ENCODE data around the gene RER1. TPM values are rescaled to one million over a fixed set of nuclear protein-coding genes. Genes with fewer than 3 reads are reported as not detected.

The RER1 gene
- total RNA-seq, 2 donors from 2014 or later = 38.8 to 47.2 TPM

DNA sequence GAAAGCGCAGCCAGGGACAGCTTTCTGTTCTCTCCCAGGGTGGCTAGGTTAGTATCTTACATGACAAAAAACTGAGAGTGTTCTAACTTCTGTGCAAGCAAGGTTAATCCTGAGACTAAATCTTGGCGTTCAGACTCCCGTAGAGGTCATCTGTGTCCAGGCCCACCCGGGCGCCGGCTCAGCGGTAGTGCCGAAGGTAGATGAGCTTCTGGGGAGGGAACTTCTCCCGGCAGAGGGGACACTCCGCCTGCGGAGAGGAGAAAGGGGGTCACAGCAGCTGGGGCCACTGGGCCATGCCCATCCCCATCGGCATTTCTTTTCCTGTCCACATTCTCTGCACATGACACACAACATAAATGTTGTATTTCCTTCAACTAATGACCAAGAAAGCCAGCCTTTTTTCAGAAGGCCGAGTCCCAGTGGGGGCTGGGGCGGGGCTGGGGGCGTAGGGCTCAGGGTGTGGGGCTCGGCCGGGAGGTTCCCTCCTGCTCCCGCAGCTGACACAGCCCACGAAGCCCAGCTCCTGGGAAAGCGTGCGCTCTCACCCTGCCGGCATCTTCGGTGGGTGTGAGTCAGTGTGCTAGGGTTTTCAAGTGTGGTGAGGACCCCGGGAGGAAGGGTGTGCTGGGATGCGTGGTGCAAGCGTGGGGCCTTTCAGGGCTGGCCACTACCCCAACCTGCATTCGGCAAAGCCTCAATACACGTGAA lies 14.1 kb downstream of the RER1 start:
- TF ChIP-seq, protein P1, sequence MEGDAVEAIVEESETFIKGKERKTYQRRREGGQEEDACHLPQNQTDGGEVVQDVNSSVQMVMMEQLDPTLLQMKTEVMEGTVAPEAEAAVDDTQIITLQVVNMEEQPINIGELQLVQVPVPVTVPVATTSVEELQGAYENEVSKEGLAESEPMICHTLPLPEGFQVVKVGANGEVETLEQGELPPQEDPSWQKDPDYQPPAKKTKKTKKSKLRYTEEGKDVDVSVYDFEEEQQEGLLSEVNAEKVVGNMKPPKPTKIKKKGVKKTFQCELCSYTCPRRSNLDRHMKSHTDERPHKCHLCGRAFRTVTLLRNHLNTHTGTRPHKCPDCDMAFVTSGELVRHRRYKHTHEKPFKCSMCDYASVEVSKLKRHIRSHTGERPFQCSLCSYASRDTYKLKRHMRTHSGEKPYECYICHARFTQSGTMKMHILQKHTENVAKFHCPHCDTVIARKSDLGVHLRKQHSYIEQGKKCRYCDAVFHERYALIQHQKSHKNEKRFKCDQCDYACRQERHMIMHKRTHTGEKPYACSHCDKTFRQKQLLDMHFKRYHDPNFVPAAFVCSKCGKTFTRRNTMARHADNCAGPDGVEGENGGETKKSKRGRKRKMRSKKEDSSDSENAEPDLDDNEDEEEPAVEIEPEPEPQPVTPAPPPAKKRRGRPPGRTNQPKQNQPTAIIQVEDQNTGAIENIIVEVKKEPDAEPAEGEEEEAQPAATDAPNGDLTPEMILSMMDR (IDR thresholded peaks at IDR 0.05) = no peak
- Histone ChIP-seq H3K27me3 (no peaks in the 10 kb centered on the region), H3K9me3 (no peaks in the 10 kb centered on the region), H3K4me1 (peaks cover 0 to 6% of the 10 kb centered on the region in 2 donors), H3K27ac (no peak overlapping the region), H3K36me3 (peaks cover 52% of the 10 kb centered on the region), H3K4me3 (no peak overlapping the region)
- no peak for DNase-seq (ENCODE audit: low spot score)

DNA sequence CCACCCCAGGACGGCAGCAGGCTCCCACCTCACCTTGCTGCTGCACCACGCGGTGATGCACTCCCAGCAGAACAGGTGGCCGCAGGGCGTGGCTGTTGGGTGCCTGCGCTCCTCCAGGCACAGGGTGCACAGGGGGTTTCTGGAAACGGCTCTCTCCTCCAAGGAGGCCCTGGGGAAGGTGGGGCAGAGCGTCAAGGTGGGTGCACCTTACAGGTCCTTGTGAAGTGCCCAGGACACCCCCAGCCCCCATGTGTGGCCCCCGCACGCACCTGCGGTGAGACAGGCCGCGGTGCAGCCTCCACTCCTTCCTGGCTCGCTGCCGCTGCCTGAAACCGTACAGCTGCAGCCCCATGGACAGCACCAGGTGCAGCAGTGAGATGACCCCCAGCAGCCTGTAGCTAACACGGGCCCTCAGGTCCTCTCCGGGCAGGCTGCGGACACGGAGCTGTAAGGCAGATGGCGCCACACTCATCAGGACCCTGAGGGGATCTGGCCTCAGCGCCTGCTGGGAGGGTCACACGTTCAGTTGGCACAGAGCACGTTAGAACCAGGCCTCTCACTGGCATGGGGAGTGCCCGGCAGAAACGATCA lies 14.9 kb downstream of the RER1 start:
- no peaks in the 10 kb centered on the region for H3K27me3 ChIP-seq
- peaks cover 0 to 9% of the 10 kb centered on the region in 2 donors for H3K4me1 ChIP-seq
- H3K4me3 ChIP-seq = no peak overlapping the region
- H3K27ac ChIP-seq = no peak overlapping the region
- H3K9me3 ChIP-seq = no peaks in the 10 kb centered on the region
- peaks cover 47% of the 10 kb centered on the region for H3K36me3 ChIP-seq
- TF ChIP-seq, protein P1 (IDR thresholded peaks at IDR 0.05) = no peak
- no peak for DNase-seq (ENCODE audit: low spot score)

DNA sequence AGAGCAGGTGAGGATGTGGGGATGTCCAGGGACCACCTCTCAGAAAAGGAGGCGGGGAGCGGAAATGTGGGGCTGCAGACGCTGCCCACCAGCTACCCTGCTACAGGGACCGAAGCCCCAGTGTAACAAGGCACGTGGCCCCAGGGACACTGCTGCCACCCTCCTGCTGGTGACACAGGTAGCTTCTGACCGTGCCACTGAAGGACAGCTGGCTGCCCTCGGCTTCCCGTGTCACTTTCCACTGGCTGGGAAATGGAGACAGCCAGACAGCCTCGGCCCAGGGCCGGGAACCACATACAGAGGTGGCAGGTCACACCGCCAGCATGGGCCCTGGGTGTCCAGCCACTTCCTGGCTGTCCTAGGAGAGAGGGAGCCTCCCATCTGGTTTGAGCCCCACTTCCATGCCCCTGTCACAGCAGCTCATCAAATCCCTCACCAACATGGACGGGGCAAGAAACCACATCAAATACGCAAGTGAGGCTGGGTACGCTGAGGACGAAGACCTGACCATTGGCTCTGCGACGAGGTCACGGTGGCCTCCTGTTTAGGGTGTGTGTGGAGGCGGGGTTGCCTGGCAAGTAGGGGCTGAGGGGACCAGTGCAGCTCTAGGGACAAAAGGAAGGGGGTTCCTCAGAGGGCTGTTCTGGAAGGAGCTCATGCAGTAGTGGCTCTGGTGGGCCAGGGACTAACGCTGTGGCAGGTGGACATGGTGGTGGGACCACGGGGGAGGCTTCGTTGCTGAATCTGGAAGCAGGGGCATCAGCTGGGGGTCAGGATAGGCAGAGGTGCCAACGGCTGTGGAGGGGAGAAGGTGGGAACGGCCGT lies 15.7 kb downstream of the RER1 start:
- peaks cover 0 to 14% of the 10 kb centered on the region in 2 donors for H3K4me1 ChIP-seq
- TF ChIP-seq, protein P1 (IDR thresholded peaks at IDR 0.05) = no peak
- DNase-seq (ENCODE audit: low spot score) = no peak
- no peaks in the 10 kb centered on the region for H3K27me3 ChIP-seq
- H3K9me3 ChIP-seq = no peaks in the 10 kb centered on the region
- no peak overlapping the region for H3K27ac ChIP-seq
- H3K36me3 ChIP-seq = peaks cover 38% of the 10 kb centered on the region
- no peak overlapping the region for H3K4me3 ChIP-seq

DNA sequence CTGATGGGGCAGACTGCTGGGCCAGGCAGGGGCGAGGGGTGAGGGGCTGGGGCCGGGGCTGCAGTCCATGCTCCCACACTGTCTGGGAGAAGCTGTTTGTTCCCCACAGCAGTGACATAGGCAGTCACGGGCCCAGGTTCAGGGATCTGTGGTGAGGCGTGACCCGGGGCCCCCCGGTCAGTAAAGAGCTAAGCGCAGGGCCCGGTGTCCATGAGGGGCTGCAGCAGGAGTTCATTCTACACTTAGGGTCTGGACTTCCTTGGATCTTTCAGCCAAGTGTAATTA lies 16.3 kb downstream of the RER1 start:
- Histone ChIP-seq H3K4me3 (no peak overlapping the region), H3K36me3 (peaks cover 33% of the 10 kb centered on the region), H3K27ac (no peak overlapping the region), H3K9me3 (no peaks in the 10 kb centered on the region), H3K27me3 (no peaks in the 10 kb centered on the region), H3K4me1 (peaks cover 0 to 15% of the 10 kb centered on the region in 2 donors)
- DNase-seq (ENCODE audit: low spot score) = no peak
- TF ChIP-seq, protein P1 (IDR thresholded peaks at IDR 0.05) = no peak

DNA sequence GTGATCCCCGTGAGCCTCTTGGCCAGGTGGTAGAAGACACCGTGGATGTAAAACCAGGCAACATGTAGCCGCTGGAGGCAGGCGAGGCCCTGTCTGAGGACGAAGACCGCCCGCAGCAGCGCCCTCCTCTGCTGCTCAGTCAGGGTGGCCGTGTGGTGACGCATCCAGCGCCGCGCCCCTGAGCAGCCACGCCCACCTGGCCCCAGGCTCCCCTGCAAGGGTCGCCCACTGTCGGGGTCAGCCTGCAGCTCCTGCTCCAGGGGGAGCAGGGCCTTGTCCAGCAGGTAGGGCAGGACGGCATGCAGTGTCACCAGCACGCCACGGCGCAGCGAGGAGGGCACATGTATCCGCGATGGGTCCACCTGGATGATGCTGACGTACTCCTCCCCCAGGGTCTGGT lies 16.8 kb downstream of the RER1 start:
- Histone ChIP-seq H3K4me3 (no peak overlapping the region), H3K36me3 (peaks cover 28% of the 10 kb centered on the region), H3K27ac (peak overlapping the region; percentile 21 to 40), H3K9me3 (no peaks in the 10 kb centered on the region), H3K4me1 (peaks cover 0 to 21% of the 10 kb centered on the region in 2 donors), H3K27me3 (no peaks in the 10 kb centered on the region)
- TF ChIP-seq, protein P1 (IDR thresholded peaks at IDR 0.05) = no peak
- DNase-seq (ENCODE audit: low spot score) = no peak
